ENCODE results near the gene CNIH2. TPM values are rescaled to one million over a fixed set of nuclear protein-coding genes. Genes with fewer than 3 reads are reported as not detected.

Gene CNIH2
- total and polyA plus RNA-seq, 2 donors (not counting 1 experiment from before 2014, with no cell fraction given): 0.92 to 2.0 TPM

- Histone ChIP-seq H3K9me3 (ENCODE audit: control extremely low read depth in 1 of 3, control insufficient read depth in 2 of 3, insufficient read depth in 1 of 3, low read length in 2 of 3) (no peaks in the 10 kb centered on the region), H3K79me2 (ENCODE audit: control insufficient read depth, insufficient read depth, low read length) (peaks cover 8% of the 10 kb centered on the region), H3K9ac (ENCODE audit: low read length) (no peak overlapping the region), H3K36me3 (replicated peaks in 1 of 2; ENCODE audit: control extremely low read depth in 1 of 2, control insufficient read depth in 1 of 2, extremely low read depth in 1 of 2, insufficient read depth in 2 of 2, low read length in 1 of 2) (peaks cover 1 to 82% of the 10 kb centered on the region in 2 experiments), H4K20me1 (ENCODE audit: control insufficient read depth, insufficient read depth, low read length, poor library complexity, severe bottlenecking) (peaks cover 43% of the 10 kb centered on the region), H2AFZ (ENCODE audit: insufficient read depth, low read depth, low read length, poor library complexity, severe bottlenecking) (no peak overlapping the region), H3K4me3 (ENCODE audit: control extremely low read depth in 1 of 5, extremely low read depth in 1 of 5, insufficient read depth in 1 of 5, low read depth in 2 of 5, low read length in 4 of 5) (no peak overlapping the region), H3K4me2 (replicated peaks; ENCODE audit: low read depth, low read length, poor library complexity, severe bottlenecking) (no peak overlapping the region), H3K4me1 (ENCODE audit: control insufficient read depth in 2 of 2, insufficient read depth in 2 of 2, low read length in 2 of 2) (no peaks in the 10 kb centered on the region), H3K27me3 (replicated peaks in 1 of 4; ENCODE audit: control extremely low read depth in 1 of 4, control insufficient read depth in 3 of 4, insufficient read depth in 4 of 4, low read length in 3 of 4) (no peaks in the 10 kb centered on the region), H3K27ac (ENCODE audit: low read length in 2 of 2) (no peak overlapping the region)
- H3K27ac Mint-ChIP-seq: no peak overlapping the region
- intact Hi-C loops (cut with micrococcal nuclease): no loop called here
- ChIA-PET POLR2A (no interaction called here), CTCF (interaction anchor here (0.7 kb wide), 1 partner anchor 29 kb away, joined by 3 read pairs; no protein-coding TSS in a partner anchor)
- no peaks in the 10 kb centered on the region for H3K27me3 Mint-ChIP-seq
- ATAC-seq (ENCODE audit: low read depth) (no peak), DNase-seq (no peak)
- no peaks in the 10 kb centered on the region for H3K4me1 Mint-ChIP-seq
- H3K9me3 Mint-ChIP-seq (ENCODE audit: insufficient read depth): no peaks in the 10 kb centered on the region
- no peak for TF ChIP-seq EZH2 (IDR thresholded peaks at IDR 0.05; ENCODE audit: borderline replicate concordance, insufficient read depth, low read depth, low read length, poor library complexity, severe bottlenecking)
- TF ChIP-seq, protein P1, sequence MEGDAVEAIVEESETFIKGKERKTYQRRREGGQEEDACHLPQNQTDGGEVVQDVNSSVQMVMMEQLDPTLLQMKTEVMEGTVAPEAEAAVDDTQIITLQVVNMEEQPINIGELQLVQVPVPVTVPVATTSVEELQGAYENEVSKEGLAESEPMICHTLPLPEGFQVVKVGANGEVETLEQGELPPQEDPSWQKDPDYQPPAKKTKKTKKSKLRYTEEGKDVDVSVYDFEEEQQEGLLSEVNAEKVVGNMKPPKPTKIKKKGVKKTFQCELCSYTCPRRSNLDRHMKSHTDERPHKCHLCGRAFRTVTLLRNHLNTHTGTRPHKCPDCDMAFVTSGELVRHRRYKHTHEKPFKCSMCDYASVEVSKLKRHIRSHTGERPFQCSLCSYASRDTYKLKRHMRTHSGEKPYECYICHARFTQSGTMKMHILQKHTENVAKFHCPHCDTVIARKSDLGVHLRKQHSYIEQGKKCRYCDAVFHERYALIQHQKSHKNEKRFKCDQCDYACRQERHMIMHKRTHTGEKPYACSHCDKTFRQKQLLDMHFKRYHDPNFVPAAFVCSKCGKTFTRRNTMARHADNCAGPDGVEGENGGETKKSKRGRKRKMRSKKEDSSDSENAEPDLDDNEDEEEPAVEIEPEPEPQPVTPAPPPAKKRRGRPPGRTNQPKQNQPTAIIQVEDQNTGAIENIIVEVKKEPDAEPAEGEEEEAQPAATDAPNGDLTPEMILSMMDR (IDR thresholded peaks at IDR 0.05): no peak
- no peak overlapping the region for H3K4me3 Mint-ChIP-seq
- 98% methylated on average over 5 of the region's 5 CpGs for WGBS (ENCODE audit: insufficient coverage)
Observed at GRCh38 chr11:66233301-66233700, 44.7 kb upstream of the CNIH2 start.

- Mint-ChIP-seq H3K27ac (no peak overlapping the region), H3K4me1 (no peaks in the 10 kb centered on the region), H3K9me3 (ENCODE audit: insufficient read depth) (no peaks in the 10 kb centered on the region), H3K4me3 (no peak overlapping the region), H3K27me3 (no peaks in the 10 kb centered on the region)
- Histone ChIP-seq H3K9me3 (ENCODE audit: control extremely low read depth in 1 of 3, control insufficient read depth in 2 of 3, insufficient read depth in 1 of 3, low read length in 2 of 3) (no peaks in the 10 kb centered on the region), H3K4me2 (replicated peaks; ENCODE audit: low read depth, low read length, poor library complexity, severe bottlenecking) (no peak overlapping the region), H3K9ac (ENCODE audit: low read length) (no peak overlapping the region), H3K36me3 (replicated peaks in 1 of 2; ENCODE audit: control extremely low read depth in 1 of 2, control insufficient read depth in 1 of 2, extremely low read depth in 1 of 2, insufficient read depth in 2 of 2, low read length in 1 of 2) (peaks cover 1 to 93% of the 10 kb centered on the region in 2 experiments), H3K4me3 (ENCODE audit: control extremely low read depth in 1 of 5, extremely low read depth in 1 of 5, insufficient read depth in 1 of 5, low read depth in 2 of 5, low read length in 4 of 5) (no peak overlapping the region), H2AFZ (ENCODE audit: insufficient read depth, low read depth, low read length, poor library complexity, severe bottlenecking) (no peak overlapping the region), H3K4me1 (ENCODE audit: control insufficient read depth in 2 of 2, insufficient read depth in 2 of 2, low read length in 2 of 2) (no peaks in the 10 kb centered on the region), H3K79me2 (ENCODE audit: control insufficient read depth, insufficient read depth, low read length) (no peaks in the 10 kb centered on the region), H3K27ac (ENCODE audit: low read length in 2 of 2) (no peak overlapping the region), H3K27me3 (replicated peaks in 1 of 4; ENCODE audit: control extremely low read depth in 1 of 4, control insufficient read depth in 3 of 4, insufficient read depth in 4 of 4, low read length in 3 of 4) (no peaks in the 10 kb centered on the region), H4K20me1 (ENCODE audit: control insufficient read depth, insufficient read depth, low read length, poor library complexity, severe bottlenecking) (peaks cover 38% of the 10 kb centered on the region)
- 100% methylated on average over 3 of the region's 11 CpGs for WGBS (ENCODE audit: insufficient coverage)
- DNase-seq (no peak), ATAC-seq (ENCODE audit: low read depth) (no peak)
- ChIA-PET CTCF (no interaction called here), POLR2A (no interaction called here)
- TF ChIP-seq, protein P1 (IDR thresholded peaks at IDR 0.05): no peak
- no peak for TF ChIP-seq EZH2 (IDR thresholded peaks at IDR 0.05; ENCODE audit: borderline replicate concordance, insufficient read depth, low read depth, low read length, poor library complexity, severe bottlenecking)
- intact Hi-C loops (cut with micrococcal nuclease): no loop called here
Observed at GRCh38 chr11:66235141-66235540, 42.8 kb upstream of the CNIH2 start.
